ENCODE data around the gene MAMLD1. TPM values are rescaled to one million over a fixed set of nuclear protein-coding genes. Genes with fewer than 3 reads are reported as not detected.

The MAMLD1 gene
- total RNA-seq, 1 experiment from 2014 or later, result 5.2 TPM

- DNase-seq (ENCODE audit: low read depth), result no peak
Observed at GRCh38 chrX:150531467-150531866, 168.3 kb downstream of the MAMLD1 start.

- peak; percentile 13 for DNase-seq (ENCODE audit: low read depth)
Observed at GRCh38 chrX:150533863-150534262, 170.7 kb downstream of the MAMLD1 start.

- DNase-seq (ENCODE audit: low read depth), result no peak
Observed at GRCh38 chrX:150536455-150537116, 173.5 kb downstream of the MAMLD1 start.

GRCh38 chrX:150537851-150538250 is 174.7 kb downstream of the MAMLD1 start:
- DNase-seq (ENCODE audit: low read depth), result no peak

GRCh38 chrX:150540965-150541364 is 177.8 kb downstream of the MAMLD1 start:
- no peak for DNase-seq (ENCODE audit: low read depth)

GRCh38 chrX:150542846-150543229 is 179.7 kb downstream of the MAMLD1 start:
- no peak for DNase-seq (ENCODE audit: low read depth)

GRCh38 chrX:150543230-150544155 is 180.4 kb downstream of the MAMLD1 start:
- peak; percentile 62 for DNase-seq (ENCODE audit: low read depth)

GRCh38 chrX:150544222-150544787 is 181.2 kb downstream of the MAMLD1 start:
- DNase-seq (ENCODE audit: low read depth), result no peak

GRCh38 chrX:150544835-150545770 is 182.0 kb downstream of the MAMLD1 start:
- no peak for DNase-seq (ENCODE audit: low read depth)

GRCh38 chrX:150546711-150547153 is 183.6 kb downstream of the MAMLD1 start:
- DNase-seq (ENCODE audit: low read depth), result no peak

- DNase-seq (ENCODE audit: low read depth), result peak; percentile 68
Observed at GRCh38 chrX:150547375-150548115, 184.4 kb downstream of the MAMLD1 start.

- DNase-seq (ENCODE audit: low read depth), result no peak
Observed at GRCh38 chrX:150548251-150548650, 185.1 kb downstream of the MAMLD1 start.

GRCh38 chrX:150548684-150549083 is 185.6 kb downstream of the MAMLD1 start:
- DNase-seq (ENCODE audit: low read depth), result peak; percentile 65

GRCh38 chrX:150551963-150552362 is 188.8 kb downstream of the MAMLD1 start:
- no peak for DNase-seq (ENCODE audit: low read depth)

- DNase-seq (ENCODE audit: low read depth), result no peak
Observed at GRCh38 chrX:150558424-150558823, 195.3 kb downstream of the MAMLD1 start.

Other genes starting within 250 kb of the MAMLD1 start
- 7.5 and 10.1 TPM in 2 replicates for gene MTM1, start 205.3 kb downstream of the MAMLD1 start, total RNA-seq (2014; rRNA removed; shearing (Covaris generic))

Data from RPMI7951 (cell line).